AG04450 (cell line): ENCODE measurements around the gene PPP4R4. TPM values are rescaled to one million over a fixed set of nuclear protein-coding genes. Genes with fewer than 3 reads are reported as not detected.

Experiments used
- CTCF ChIA-PET: fragments of 300-600, 350-600 bp; formaldehyde crosslinking; extraction: SDS; loops from one replicate; lab custom pipeline; 2022; ENCODE audit warnings: antibody characterized with exemption, inconsistent platforms; lab: Charles Lee
- POLR2A ChIA-PET: fragments of 350-600 bp; formaldehyde crosslinking; extraction: SDS; loops from one replicate; lab custom pipeline; 2021; ENCODE audit warnings: antibody characterized with exemption, inconsistent platforms; lab: Yijun Ruan, JAX
- DNase-seq: peaks from one replicate; pipeline ENCODE4 v3.0.0-alpha.2; 2011; ENCODE audit warnings: low read depth, low spot score
- H3K27ac ChIP-seq: one replicate; pipeline ENCODE4 v1.5.1; 2012; ENCODE audit warnings: low read depth, low read length, control low read depth
- H3K27me3 ChIP-seq: one replicate; pipeline ENCODE4 v1.6.0; 2012; ENCODE audit warnings: low read length; ENCODE audit not compliant: control insufficient read depth, insufficient read depth
- H3K4me3 ChIP-seq: 2 replicates; pipeline ENCODE4 v1.5.1; 2011; ENCODE audit warnings: mild to moderate bottlenecking, low read depth, low read length, control low read depth
- H3K9me3 ChIP-seq: 2 replicates; pipeline ENCODE4 v1.5.1; 2012; ENCODE audit warnings: low read length; ENCODE audit not compliant: control insufficient read depth, insufficient read depth
- polyA plus RNA-seq: library from polyadenylated mRNA; depleted of rRNA; stranded (reverse); fragments of >200 nt; gene quantifications from 2 replicates; pipeline ENCODE4 v1.2.3, GENCODE V29; 2011
- TF ChIP-seq, protein P1 (sequence below): IDR thresholded peaks from 2 replicates; pipeline ENCODE4 v1.5.1; 2011; ENCODE audit warnings: low read depth, low read length, control low read depth, inconsistent platforms

PPP4R4 gene
- polyA plus RNA-seq, 1 experiment: 0.60 TPM

DNA sequence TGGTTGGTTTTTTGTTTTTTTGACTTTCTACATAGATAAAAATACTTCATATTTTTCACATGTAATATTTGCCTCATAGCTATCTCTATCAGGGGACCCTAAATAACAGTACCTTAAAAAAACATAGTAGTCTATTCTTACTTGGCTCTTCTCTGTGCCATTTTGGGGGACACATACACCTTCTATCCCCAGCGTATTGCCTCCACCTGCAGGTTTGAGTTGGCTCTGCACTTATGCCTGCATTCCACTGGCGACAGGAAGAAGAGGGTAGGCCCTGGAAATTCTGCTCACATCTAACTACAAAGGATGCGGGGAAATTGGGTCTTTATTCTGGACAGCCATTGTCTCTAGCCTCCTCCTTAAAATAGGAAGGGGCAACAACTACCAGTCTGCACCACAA is 30.9 kb upstream of the PPP4R4 start:
- TF ChIP-seq, protein P1, sequence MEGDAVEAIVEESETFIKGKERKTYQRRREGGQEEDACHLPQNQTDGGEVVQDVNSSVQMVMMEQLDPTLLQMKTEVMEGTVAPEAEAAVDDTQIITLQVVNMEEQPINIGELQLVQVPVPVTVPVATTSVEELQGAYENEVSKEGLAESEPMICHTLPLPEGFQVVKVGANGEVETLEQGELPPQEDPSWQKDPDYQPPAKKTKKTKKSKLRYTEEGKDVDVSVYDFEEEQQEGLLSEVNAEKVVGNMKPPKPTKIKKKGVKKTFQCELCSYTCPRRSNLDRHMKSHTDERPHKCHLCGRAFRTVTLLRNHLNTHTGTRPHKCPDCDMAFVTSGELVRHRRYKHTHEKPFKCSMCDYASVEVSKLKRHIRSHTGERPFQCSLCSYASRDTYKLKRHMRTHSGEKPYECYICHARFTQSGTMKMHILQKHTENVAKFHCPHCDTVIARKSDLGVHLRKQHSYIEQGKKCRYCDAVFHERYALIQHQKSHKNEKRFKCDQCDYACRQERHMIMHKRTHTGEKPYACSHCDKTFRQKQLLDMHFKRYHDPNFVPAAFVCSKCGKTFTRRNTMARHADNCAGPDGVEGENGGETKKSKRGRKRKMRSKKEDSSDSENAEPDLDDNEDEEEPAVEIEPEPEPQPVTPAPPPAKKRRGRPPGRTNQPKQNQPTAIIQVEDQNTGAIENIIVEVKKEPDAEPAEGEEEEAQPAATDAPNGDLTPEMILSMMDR: peak; percentile 44
- ChIA-PET POLR2A (no interaction called here), CTCF (interaction anchor here (0.9 to 5.4 kb wide), 5 partner anchors 11 to 107 kb away, joined by 3 to 48 read pairs (median 9); no protein-coding TSS in a partner anchor)
- no peaks in the 10 kb centered on the region for H3K27me3 ChIP-seq
- H3K4me3 ChIP-seq: no peak overlapping the region
- no peaks in the 10 kb centered on the region for H3K9me3 ChIP-seq
- H3K27ac ChIP-seq: no peak overlapping the region
- DNase-seq: no peak

DNA sequence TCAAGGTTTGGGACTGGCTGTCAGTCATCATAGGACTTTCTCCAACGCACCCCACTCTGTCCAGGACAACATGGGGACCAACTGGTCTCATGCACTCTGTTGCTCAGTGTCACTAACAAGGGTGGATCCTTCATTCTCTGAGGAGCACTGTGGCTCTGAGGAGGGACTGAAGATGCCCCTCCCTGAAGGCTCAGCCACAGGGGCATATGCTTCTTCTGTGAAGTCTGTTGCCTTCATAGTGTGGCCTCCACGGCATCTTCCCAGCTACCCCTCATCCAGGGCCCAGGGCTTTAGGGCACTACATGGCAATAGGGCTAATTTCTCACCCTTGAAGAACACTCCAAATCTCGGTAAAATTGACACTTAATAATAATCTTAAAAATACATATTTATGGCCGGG is 30.4 kb upstream of the PPP4R4 start:
- TF ChIP-seq, protein P1: no peak
- Histone ChIP-seq H3K27ac (no peak overlapping the region), H3K27me3 (no peaks in the 10 kb centered on the region), H3K9me3 (no peaks in the 10 kb centered on the region), H3K4me3 (no peak overlapping the region)
- ChIA-PET POLR2A (no interaction called here), CTCF (interaction anchor here (1.7 to 5.4 kb wide), 2 partner anchors 12 to 92 kb away, joined by 4 to 48 read pairs; no protein-coding TSS in a partner anchor)
- no peak for DNase-seq

DNA sequence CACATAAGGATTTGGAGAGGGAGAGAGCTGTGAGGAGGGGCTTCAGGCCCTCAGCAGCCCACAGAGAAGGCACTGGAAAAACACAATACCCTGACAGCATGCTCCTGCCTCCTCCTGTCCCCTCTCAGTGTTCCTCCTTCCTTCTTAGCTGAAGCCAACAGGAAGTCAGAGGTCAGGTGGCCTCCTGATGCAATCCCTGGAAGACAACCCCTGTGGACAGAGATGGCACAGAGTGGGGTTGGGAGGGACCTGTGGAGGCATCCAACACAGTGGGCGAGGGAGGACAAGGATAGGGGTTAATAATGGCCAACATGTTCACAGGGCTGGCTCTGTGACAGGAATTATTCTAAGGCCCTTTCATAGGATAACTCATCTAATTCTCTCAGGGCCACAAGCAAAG is 29.4 kb upstream of the PPP4R4 start:
- H3K27me3 ChIP-seq: no peaks in the 10 kb centered on the region
- TF ChIP-seq, protein P1: no peak
- POLR2A ChIA-PET: no interaction called here

DNA sequence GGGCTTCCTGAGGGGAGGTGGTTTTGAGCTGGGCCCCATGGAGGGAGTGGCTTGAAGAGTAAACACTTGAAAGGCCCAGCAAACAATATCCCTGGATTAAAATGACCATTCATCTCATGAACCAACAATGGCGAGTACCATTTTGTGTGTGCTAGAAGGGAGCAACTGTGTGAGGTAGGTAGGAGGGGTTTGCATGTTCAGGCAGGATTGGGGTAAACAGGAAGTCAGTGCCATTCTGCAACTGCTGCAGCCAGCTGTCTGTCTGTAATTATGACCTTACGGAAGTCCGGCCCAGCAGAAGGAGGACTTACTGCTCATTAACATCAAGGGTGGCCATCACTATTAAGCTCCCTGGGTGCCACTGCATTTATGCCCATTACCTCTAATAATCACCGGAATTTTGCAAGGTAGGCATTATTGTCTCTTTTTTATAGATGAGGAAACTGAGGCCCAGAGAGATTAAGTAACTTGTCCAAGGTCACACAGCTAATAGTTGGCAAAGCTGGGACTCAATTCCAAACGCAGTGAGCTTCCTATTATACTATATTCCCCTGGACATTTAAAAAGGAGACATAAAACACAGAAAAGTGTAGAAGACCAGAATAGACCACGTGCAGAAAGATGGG is 28.1 kb upstream of the PPP4R4 start:
- H3K4me3 ChIP-seq: no peak overlapping the region
- DNase-seq: no peak
- POLR2A ChIA-PET: no interaction called here
- H3K27me3 ChIP-seq: peaks cover 3% of the 10 kb centered on the region
- no peaks in the 10 kb centered on the region for H3K9me3 ChIP-seq
- CTCF ChIA-PET: interaction anchor here (1.1 to 2.3 kb wide), 3 partner anchors 9 to 35 kb away, joined by 3 to 14 read pairs (median 5); no protein-coding TSS in a partner anchor
- H3K27ac ChIP-seq: no peak overlapping the region
- TF ChIP-seq, protein P1: no peak

More for the DNA sequence above, 29.4 kb upstream of the PPP4R4 start:
- DNase-seq: no peak
- no peaks in the 10 kb centered on the region for H3K9me3 ChIP-seq
- CTCF ChIA-PET: interaction anchor here (2.3 to 5.4 kb wide), 2 partner anchors 8 to 13 kb away, joined by 14 to 48 read pairs; no protein-coding TSS in a partner anchor
- H3K27ac ChIP-seq: no peak overlapping the region
- H3K4me3 ChIP-seq: no peak overlapping the region

DNA sequence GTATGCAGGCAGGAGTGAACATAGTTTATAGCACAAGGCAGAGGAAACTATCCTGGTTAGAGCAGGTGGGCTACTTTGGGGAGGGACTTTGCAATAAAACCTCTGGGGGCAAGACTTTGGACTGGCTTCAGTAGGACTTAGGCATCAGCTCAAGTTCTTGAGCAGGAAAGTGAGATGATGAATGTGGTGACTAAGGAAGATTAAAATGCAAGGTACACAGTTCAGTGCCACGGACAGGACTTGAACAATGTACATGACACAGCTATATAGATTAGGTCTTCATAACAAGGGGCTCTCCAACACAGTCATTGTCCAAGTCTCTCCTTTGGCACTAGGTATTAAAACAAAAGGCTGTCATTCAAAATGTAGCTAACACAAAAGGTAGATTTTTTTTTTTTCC is 21.4 kb upstream of the PPP4R4 start:
- TF ChIP-seq, protein P1: no peak
- Histone ChIP-seq H3K9me3 (no peaks in the 10 kb centered on the region), H3K4me3 (no peak overlapping the region), H3K27ac (no peak overlapping the region), H3K27me3 (peaks cover 13% of the 10 kb centered on the region)
- CTCF ChIA-PET: interaction anchor here (3.4 kb wide), 1 partner anchor 16 kb away, joined by 11 read pairs; no protein-coding TSS in a partner anchor
- DNase-seq: no peak
- POLR2A ChIA-PET: no interaction called here
